Mesothelial cell of epicardium (in vitro differentiated cells): ENCODE data around the gene TLE6. TPM values are rescaled to one million over a fixed set of nuclear protein-coding genes. Genes with fewer than 3 reads are reported as not detected.

Experiments
- DNase-seq, 2 experiments: peaks; one replicate each; pipeline ENCODE4 v3.0.0; 2021; ENCODE audit warnings: low spot score in 2 of 2; ENCODE audit not compliant: unreplicated experiment in 2 of 2
- H3K27ac Mint-ChIP-seq: 2 replicates; pipeline ENCODE4 v1.8.0; 2021; ENCODE audit warnings: mixed read lengths
- H3K27me3 Mint-ChIP-seq: 2 replicates; pipeline ENCODE4 v1.8.0; 2021; ENCODE audit warnings: low read depth, mixed read lengths
- H3K36me3 Mint-ChIP-seq: 2 replicates; pipeline ENCODE4 v1.8.0; 2021; ENCODE audit warnings: mixed read lengths
- H3K4me1 Mint-ChIP-seq: 2 replicates; pipeline ENCODE4 v1.8.0; 2021; ENCODE audit warnings: mixed read lengths
- H3K4me3 Mint-ChIP-seq: 2 replicates; pipeline ENCODE4 v1.8.0; 2021; ENCODE audit warnings: mild to moderate bottlenecking, moderate library complexity, mixed read lengths
- H3K9me3 Mint-ChIP-seq: 2 replicates; pipeline ENCODE4 v1.8.0; 2021; ENCODE audit warnings: mixed read lengths
- CTCF ChIP-seq: fragments of 200-600 bp; sonication (generic); IDR thresholded peaks from one replicate; pipeline ENCODE4 v1.5.0; 2021; ENCODE audit warnings: antibody characterized with exemption; ENCODE audit not compliant: unreplicated experiment
- total RNA-seq: library from RNA; stranded (reverse); gene quantifications from 3 replicates; pipeline ENCODE4 v1.2.1, GENCODE V29; 2021

TLE6 gene
- total RNA-seq, 1 donor from 2014 or later = 6.9 TPM

GRCh38 chr19:3027292-3027691 lies 49.9 kb downstream of the TLE6 start:
- peak overlapping the region; percentile 72 for H3K4me3 Mint-ChIP-seq
- H3K27ac Mint-ChIP-seq = no peak overlapping the region
- peaks cover 12% of the 10 kb centered on the region for H3K36me3 Mint-ChIP-seq
- H3K4me1 Mint-ChIP-seq = peaks cover 19% of the 10 kb centered on the region
- no peak for TF ChIP-seq CTCF
- H3K9me3 Mint-ChIP-seq = no peaks in the 10 kb centered on the region
- DNase-seq = no peak
- H3K27me3 Mint-ChIP-seq = peaks cover 25% of the 10 kb centered on the region

- peak overlapping the region; percentile 72 for H3K4me3 Mint-ChIP-seq
- TF ChIP-seq CTCF = no peak
- H3K27me3 Mint-ChIP-seq = peaks cover 31% of the 10 kb centered on the region
- peaks cover 19% of the 10 kb centered on the region for H3K4me1 Mint-ChIP-seq
- H3K27ac Mint-ChIP-seq = no peak overlapping the region
- peaks cover 8% of the 10 kb centered on the region for H3K36me3 Mint-ChIP-seq
- no peak for DNase-seq
- no peaks in the 10 kb centered on the region for H3K9me3 Mint-ChIP-seq
These were observed 50.6 kb downstream of the TLE6 start for GRCh38 chr19:3027981-3028304.

- H3K9me3 Mint-ChIP-seq = no peaks in the 10 kb centered on the region
- H3K27me3 Mint-ChIP-seq = peaks cover 34% of the 10 kb centered on the region
- H3K36me3 Mint-ChIP-seq = peaks cover 5% of the 10 kb centered on the region
- H3K4me1 Mint-ChIP-seq = peaks cover 20% of the 10 kb centered on the region
- H3K27ac Mint-ChIP-seq = no peak overlapping the region
- H3K4me3 Mint-ChIP-seq = peak overlapping the region; percentile 72
- DNase-seq = no peak
- no peak for TF ChIP-seq CTCF
These were observed 51.1 kb downstream of the TLE6 start for GRCh38 chr19:3028305-3029064.

- DNase-seq = no peak
- peaks cover 5% of the 10 kb centered on the region for H3K36me3 Mint-ChIP-seq
- H3K27me3 Mint-ChIP-seq = peaks cover 40% of the 10 kb centered on the region
- peak within 1 kb of the TSS; percentile 41 for H3K27ac Mint-ChIP-seq
- no peak for TF ChIP-seq CTCF
- peak within 1 kb of the TSS; percentile 72 for H3K4me3 Mint-ChIP-seq
- H3K9me3 Mint-ChIP-seq = no peaks in the 10 kb centered on the region
- H3K4me1 Mint-ChIP-seq = peaks cover 26% of the 10 kb centered on the region
These were observed 51.9 kb downstream of the TLE6 start, which contains the start of gene TLE2 for GRCh38 chr19:3029065-3029923. Gene TLE2, minus strand, starts transcription at chr19:3029280. Its CDS starts 376 bp downstream, at chr19:3028904.

GRCh38 chr19:3031607-3031867 lies 54.2 kb downstream of the TLE6 start:
- peak overlapping the region; percentile 7 for H3K4me3 Mint-ChIP-seq
- peaks cover 3% of the 10 kb centered on the region for H3K36me3 Mint-ChIP-seq
- peaks cover 44% of the 10 kb centered on the region for H3K27me3 Mint-ChIP-seq
- H3K27ac Mint-ChIP-seq = no peak overlapping the region
- H3K4me1 Mint-ChIP-seq = peaks cover 28% of the 10 kb centered on the region
- TF ChIP-seq CTCF = no peak
- no peaks in the 10 kb centered on the region for H3K9me3 Mint-ChIP-seq
- no peak for DNase-seq
